Adipose tissue (tissue), 3 donors: ENCODE results near the gene ABHD2. TPM values are rescaled to one million over a fixed set of nuclear protein-coding genes. Genes with fewer than 3 reads are reported as not detected.
A peak's percentile ranks its signal among the peaks of the same experiment; 100 is the strongest.
"Not testable (repeated sequence)": the region's sequence is repeated elsewhere in the genome, so short reads cannot be mapped to it uniquely, and the experiment has no call there.

Source experiments
- H3K27ac ChIP-seq: one replicate; pipeline ENCODE4 v1.5.1; 2013; ENCODE audit warnings: low read depth, low read length
- WGBS, 3 donors: extraction: QIAGEN DNeasy Blood & Tissue Kit; methylation state at CpG; one replicate each; pipeline ENCODE4 v1.1.7; 2013; 5-methylcytosine and 5-hydroxymethylcytosine counted together
- polyA plus RNA-seq, 3 donors: library from polyadenylated mRNA; stranded (reverse); fragments of 200-250 nt; gene quantifications; one replicate each; pipeline ENCODE4 v1.2.3, GENCODE V29; 2013
- donor health status: healthy with polysubstance abuse.
- donor health status: Bipolar disorder and iron deficiency.
- donor health status: healthy.

The ABHD2 gene
- polyA plus RNA-seq, 3 donors, result 4.7 to 28.5 (median 13.4) TPM

GRCh38 chr15:89129123-89129815, 41.0 kb downstream of the ABHD2 start:
- 54 to 65% (median 59%) methylated on average over 3 of the region's 3 CpGs for WGBS, 3 donors

GRCh38 chr15:89129816-89130134, 41.5 kb downstream of the ABHD2 start:
- WGBS, 3 donors, result 32 to 62% (median 60%) methylated on average over 1 of the region's 1 CpG
- no peak overlapping the region for H3K27ac ChIP-seq

More at GRCh38 chr15:89129123-89129815, 41.0 kb downstream of the ABHD2 start:
- H3K27ac ChIP-seq, result no peak overlapping the region

- 32 to 76% (median 48%) methylated on average over 5 of the region's 5 CpGs for WGBS, 3 donors
- no peak overlapping the region for H3K27ac ChIP-seq
These were observed 41.9 kb downstream of the ABHD2 start for GRCh38 chr15:89130201-89130600.

- peak overlapping the region; percentile 83 for H3K27ac ChIP-seq
- WGBS, 3 donors, result 62 to 75% (median 72%) methylated on average over 3 of the region's 3 CpGs
These were observed 43.5 kb downstream of the ABHD2 start for GRCh38 chr15:89131731-89132130.

GRCh38 chr15:89132611-89133507, 44.6 kb downstream of the ABHD2 start:
- whole genome bisulfite sequencing, 3 donors, result 31 to 33% (median 33%) methylated on average over 9 of the region's 9 CpGs
- H3K27ac ChIP-seq, result peak overlapping the region; percentile 71

DNA sequence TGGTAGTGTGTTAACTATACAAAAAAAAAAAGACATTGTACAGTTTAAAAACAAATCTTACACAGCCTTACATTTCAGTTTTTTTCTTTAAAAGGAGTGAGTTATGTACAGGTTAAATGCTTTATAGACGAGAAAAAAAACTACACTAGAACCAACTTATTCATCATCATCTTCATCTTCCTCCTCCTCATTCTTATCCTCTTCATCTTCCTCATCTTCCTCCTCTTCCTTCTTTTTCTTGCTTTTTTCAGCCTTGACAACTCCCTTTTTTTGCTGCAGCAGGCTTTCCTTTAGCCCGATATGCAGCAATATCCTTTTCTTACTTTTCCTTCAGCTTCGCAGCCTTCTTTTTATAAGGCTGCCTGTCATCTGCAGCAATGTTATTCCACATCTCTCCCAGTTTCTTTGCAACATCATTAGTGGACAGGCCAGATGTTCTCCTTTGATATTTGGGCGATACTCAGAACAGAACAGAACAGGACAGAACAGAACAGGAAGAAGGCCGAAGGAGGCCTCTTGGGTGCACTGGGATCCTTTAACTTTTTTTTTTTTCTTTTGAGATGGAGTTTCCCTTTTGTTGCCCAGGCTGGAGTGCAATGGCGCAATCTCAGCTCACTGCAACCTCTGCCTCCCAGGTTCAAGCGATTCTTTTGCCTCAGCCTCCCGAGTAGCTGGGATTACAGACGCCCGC, 47.3 kb downstream of the ABHD2 start:
- WGBS, 3 donors, result 51 to 93% (median 56%) methylated on average over 10 of the region's 10 CpGs
- not testable (repeated sequence) for H3K27ac ChIP-seq

DNA sequence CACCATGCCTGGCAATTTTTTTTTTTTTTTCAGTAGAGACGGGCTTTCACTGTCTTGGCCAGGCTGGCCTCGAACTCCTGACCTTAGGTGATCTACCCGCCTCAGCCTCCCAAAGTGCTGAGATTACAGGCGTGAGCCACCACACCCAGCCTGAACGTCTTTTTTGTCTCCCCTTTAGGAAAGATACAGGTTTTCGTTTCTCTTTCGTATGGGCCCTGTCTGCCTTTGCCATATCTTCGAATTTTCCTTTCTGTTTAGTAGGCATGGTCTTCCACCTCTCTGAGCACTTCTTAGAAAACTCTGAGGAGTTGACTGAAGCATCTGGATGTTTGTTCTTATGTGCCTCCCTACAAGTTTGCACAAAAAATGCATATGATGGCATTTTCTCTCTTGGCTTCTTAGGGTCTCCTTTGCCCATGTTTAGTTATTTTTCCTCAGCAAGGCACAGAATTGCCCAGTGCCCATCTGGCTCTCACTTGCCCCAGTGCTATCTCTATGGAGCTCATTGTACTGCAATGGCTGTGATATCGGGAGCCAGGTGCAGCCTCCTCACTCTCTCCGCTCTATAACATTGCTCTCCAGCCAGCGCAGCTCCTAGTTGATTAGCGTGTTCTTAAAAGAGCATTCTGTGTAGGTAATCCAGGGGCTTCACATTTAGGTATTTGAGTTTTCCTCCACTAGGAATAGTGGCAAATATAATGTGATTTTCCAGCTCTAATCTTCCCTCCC, 48.0 kb downstream of the ABHD2 start:
- WGBS, 3 donors, result 79 to 89% (median 83%) methylated on average over 11 to 12 of the region's 12 CpGs

GRCh38 chr15:89136818-89137772, 48.8 kb downstream of the ABHD2 start:
- H3K27ac ChIP-seq, result peak overlapping the region; percentile 42
- 39 to 65% (median 45%) methylated on average over 11 of the region's 11 CpGs for WGBS, 3 donors

More for the DNA sequence above, 48.0 kb downstream of the ABHD2 start:
- peak overlapping the region; percentile 42 for H3K27ac ChIP-seq

- 56 to 80% (median 72%) methylated on average over 3 of the region's 3 CpGs for WGBS, 3 donors
These were observed 49.7 kb downstream of the ABHD2 start for GRCh38 chr15:89137926-89138325.

DNA sequence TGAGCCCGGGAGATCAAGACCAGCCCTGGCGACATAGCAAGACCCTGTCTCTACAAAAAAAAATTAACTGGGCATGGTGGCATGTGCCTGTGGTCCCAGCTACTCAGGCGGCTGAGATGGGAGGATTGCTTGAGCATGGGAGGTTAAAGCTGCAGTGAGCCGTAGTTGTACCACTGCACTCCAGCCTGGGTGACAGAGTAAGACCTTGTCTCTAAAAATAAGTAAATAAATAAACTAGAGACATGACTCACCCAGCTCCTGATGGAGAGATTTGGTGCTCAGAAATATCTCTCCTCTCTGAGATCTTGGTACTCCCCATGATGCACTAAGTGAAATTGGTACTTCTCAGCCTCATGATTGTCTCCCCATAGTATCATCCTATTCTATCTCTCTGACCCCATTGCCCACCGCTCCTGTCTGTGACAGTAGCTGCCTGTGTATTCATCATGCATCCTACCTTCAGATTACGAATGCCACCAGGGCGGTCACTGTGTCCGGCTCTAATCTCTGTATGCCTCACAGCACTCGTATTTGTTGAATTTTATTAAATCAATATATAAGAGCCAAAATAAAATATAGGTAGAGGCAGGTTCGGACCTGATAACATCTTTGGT, 50.9 kb downstream of the ABHD2 start:
- no peak overlapping the region for H3K27ac ChIP-seq
- 71 to 92% (median 90%) methylated on average over 10 of the region's 10 CpGs for WGBS, 3 donors

More at GRCh38 chr15:89137926-89138325, 49.7 kb downstream of the ABHD2 start:
- H3K27ac ChIP-seq, result no peak overlapping the region

DNA sequence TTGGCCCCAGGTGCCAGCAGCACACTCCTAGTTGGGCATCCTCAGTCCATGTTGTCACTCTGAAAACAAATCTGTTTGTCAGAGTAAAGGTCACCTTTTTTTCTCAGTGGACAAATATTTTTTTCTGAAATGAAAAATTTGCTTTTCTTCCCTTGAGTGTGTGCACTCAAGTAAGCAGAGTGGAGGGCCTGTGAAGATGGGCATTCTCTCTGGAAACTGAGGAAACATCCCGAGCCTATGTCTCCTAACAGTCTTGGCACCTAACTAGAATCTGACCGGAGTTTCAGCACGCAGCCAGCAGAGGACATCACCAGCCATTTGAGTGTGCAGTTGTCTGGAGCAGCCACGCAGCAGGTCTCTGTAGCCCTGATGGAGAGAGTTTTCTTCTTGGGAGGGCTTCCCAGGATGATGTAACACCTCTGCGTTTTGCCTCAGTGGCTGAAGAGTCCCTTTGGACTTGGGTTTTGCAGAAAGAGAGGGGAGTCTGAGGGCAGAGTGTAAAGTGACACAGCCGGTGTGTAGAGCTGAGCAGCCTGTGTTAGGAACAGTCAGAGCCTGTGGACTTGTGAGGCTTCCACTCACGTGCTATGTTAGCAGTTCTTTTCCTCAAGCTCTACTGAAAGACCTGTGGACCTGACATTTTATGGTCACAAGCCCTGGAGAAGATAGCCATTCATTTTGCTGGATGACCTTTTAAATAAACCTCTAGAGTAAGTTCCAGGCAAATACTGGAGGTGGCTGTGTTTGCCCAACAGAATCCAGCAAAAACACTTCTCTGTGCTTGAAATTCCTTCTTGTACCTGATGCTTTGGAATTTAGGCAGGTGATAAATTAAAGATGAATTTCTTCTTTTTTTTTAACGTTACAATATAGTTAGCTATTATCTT, 51.6 kb downstream of the ABHD2 start:
- 33 to 57% (median 42%) methylated on average over 8 of the region's 8 CpGs for WGBS, 3 donors
- H3K27ac ChIP-seq, result no peak overlapping the region

DNA sequence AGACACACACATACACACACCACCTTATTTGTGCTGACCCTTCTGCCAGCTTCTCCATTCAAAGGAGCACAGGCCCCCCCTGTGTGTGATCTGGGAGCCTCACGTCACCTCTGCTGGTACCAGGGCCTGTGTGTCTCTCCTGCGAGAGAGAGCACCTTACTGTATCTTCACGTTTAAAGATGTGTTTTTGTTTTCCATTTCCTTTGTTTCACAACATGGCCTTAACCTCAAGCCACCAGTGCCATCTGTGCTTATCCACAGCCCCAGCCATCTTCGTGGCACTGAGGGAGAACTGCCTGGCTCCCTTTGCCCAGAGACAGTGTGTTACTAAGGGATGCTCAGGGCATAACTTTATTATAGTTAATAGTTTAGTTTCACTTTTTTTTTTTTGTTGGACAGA, 52.3 kb downstream of the ABHD2 start:
- no peak overlapping the region for H3K27ac ChIP-seq
- 59 to 70% (median 61%) methylated on average over 4 of the region's 4 CpGs for WGBS, 3 donors

GRCh38 chr15:89141159-89141558, 52.9 kb downstream of the ABHD2 start:
- 97 to 98% (median 97%) methylated on average over 10 of the region's 10 CpGs for WGBS, 3 donors

GRCh38 chr15:89141885-89142284, 53.6 kb downstream of the ABHD2 start:
- no peak overlapping the region for H3K27ac ChIP-seq
- WGBS, 3 donors, result 65 to 76% (median 75%) methylated on average over 2 of the region's 2 CpGs

More at GRCh38 chr15:89141159-89141558, 52.9 kb downstream of the ABHD2 start:
- not testable (repeated sequence) for H3K27ac ChIP-seq

DNA sequence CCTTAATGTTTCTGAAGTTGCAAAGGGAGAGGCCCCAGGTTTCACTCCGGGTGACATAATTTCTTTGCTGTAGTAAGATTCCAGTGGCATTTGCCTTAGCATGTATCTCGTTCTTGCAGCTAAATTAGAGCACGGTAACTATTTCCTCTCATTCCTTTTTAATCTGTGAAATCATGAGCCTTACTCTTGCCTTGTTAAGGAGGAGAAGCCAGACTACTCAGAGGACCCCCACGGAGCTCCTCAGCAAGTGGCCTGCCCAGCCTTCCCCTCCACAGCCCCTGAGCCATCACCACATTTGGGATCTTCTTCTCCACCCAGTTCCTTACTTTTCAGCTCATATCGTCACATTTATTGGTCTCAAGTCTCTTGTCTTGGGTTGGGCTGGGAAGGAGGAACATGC, 54.2 kb downstream of the ABHD2 start:
- no peak overlapping the region for H3K27ac ChIP-seq
- 59 to 77% (median 72%) methylated on average over 5 of the region's 5 CpGs for WGBS, 3 donors
